ENCODE results near the gene PPP6R2.

Gene PPP6R2

GRCh38 chr22:50481440-50482106 is 138.4 kb downstream of the PPP6R2 start, which contains the start of gene ADM2:
Gene ADM2 (plus strand): TSS chr22:50481543. CDS start chr22:50481848, 305 bp downstream.
- no peak for DNase-seq (ENCODE audit: insufficient read length, low spot score)
- peak; percentile 71 for FAIRE-seq

DNA sequence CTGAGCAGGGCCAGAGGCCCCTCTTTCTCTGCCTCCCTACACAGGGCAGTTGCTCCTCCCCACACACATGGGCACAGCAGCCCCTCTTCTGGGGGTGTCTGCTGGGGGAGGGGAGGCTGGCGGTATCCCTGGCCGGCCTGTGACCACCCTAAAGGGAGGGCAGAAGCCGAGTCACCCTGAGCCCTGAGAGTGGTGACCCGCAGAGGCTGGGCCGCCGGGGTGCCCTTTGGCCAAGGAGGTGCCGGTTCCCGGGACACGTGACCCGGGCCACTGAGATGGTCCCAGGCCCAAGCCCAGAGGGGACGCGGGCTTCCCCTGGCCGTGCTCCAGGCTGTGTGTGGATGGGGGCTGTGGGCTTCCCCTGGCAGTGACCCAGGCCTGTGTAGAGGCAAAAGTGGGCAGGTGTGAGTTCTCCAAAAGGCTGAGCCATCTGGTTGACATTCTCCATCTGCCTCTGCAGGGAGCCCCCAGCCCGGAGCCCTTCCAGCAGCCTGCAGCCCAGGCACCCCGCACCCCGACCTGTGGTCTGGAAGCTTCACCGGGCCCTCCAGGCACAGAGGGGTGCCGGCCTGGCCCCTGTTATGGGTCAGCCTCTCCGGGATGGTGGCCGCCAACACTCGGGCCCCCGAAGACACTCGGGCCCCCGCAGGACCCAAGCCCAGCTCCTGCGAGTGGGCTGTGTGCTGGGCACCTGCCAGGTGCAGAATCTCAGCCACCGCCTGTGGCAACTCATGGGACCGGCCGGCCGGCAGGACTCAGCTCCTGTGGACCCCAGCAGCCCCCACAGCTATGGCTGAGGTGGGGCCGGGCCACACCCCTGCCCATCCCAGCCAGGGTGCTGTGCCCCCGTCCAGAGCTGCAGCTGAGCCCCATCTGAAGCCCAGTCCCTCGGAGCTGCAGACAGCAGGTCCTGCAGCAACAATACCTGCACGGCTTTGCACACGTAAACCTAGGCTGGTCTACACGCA is 139.3 kb downstream of the PPP6R2 start:
- DNase-seq (ENCODE audit: insufficient read length, low spot score) (no peak), FAIRE-seq (no peak)

- no peak for DNase-seq (ENCODE audit: insufficient read length, low spot score)
- no peak for FAIRE-seq
These were observed 140.0 kb downstream of the PPP6R2 start for GRCh38 chr22:50483106-50483505.

- FAIRE-seq (no peak), DNase-seq (ENCODE audit: insufficient read length, low spot score) (no peak)
These were observed 140.4 kb downstream of the PPP6R2 start for GRCh38 chr22:50483556-50483955.

DNA sequence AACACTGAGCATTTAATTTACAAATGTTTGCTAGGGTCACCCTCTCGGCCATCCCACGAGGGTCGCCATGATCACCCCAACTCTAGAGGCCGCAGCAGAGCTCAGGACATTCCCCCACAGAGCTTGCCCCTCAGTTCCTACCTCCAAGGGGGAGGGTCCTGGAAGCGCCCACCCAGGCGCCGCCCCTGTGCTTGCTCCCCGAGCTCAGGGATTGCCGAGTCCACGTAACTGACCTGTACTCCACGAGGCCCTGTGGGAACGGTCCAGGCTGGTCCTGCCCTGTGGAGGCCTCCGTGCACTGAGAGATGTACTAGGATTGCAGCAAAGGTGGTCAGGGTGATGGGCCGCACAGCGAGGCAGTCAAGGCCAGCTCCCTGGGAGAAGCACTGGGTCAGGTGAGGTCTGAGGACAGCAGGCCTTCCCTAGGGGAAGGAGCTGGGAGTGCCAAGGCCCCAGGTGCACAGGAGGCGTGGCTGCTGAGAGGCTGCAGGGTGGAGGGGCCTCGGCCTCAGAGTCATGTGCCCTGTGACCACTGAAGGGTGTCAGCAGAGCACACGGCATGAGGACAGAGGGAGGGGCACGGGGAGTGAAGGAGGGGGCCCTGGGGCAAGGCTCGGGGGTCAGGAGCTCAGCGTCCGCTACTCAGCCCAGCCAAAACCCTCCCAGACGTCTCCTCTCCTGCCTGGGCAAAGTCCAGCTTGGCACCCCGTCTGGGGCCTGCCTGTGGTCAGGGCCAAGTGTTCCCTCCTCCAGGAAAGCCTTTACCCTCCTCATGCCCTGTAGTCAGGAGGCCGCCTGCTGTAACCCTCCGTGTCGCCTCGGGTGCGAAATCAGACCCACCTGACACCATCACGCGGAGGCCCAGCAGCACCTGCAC is 141.1 kb downstream of the PPP6R2 start:
- FAIRE-seq = no peak

GRCh38 chr22:50485221-50486131 is 142.3 kb downstream of the PPP6R2 start:
- FAIRE-seq (no peak), DNase-seq (ENCODE audit: insufficient read length, low spot score) (no peak)

More for the DNA sequence above, 141.1 kb downstream of the PPP6R2 start:
- DNase-seq (ENCODE audit: insufficient read length, low spot score) = no peak

DNA sequence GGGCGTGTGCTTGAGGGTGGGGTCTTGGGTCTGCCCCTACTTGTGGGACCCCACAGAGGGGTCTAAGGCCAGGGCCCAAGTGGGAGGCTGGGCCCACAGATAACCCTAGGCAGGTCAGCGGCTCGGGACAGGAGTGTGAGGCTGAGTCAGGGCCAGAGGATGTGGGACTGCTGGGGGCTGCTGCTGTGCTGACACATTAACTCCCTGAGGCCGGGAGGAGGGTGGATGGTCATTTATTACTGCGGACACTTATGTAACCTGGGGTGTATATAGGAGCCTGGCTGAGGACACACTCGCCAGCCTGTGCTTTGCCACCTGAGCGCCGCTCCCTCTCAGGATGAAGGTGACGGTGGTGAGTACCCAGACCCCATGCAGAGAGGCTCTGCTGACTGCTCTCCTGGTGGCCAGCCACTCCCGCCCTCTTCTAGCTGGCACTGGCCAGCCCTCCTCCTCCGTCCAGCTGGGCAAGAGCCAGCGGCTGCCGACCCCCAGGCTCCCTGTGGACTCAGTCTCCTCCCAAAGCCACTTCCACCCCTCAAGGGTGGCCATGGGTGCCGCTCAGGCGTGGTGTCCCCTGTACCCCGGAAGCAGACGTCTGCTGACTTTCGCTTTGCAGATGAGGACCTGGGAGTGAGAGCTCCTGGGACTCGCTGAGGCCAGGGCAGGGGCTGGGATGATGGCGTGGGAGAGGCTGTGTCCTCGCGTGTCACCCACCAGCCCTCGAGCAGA is 143.6 kb downstream of the PPP6R2 start, which contains the start of gene MIOX:
TSS of gene MIOX (plus strand) at position 299 of the 729 bp plus-strand sequence. CDS start at position 338, 39 bp downstream.
- no peak for DNase-seq (ENCODE audit: insufficient read length, low spot score)
- FAIRE-seq = no peak

GRCh38 chr22:50487290-50488005 is 144.3 kb downstream of the PPP6R2 start:
- FAIRE-seq (no peak), DNase-seq (ENCODE audit: insufficient read length, low spot score) (no peak)

GRCh38 chr22:50488006-50488677 is 145.0 kb downstream of the PPP6R2 start:
- no peak for FAIRE-seq
- no peak for DNase-seq (ENCODE audit: insufficient read length, low spot score)

- FAIRE-seq (no peak), DNase-seq (ENCODE audit: insufficient read length, low spot score) (no peak)
These were observed 145.8 kb downstream of the PPP6R2 start for GRCh38 chr22:50488886-50489285.

GRCh38 chr22:50489363-50490243 is 146.5 kb downstream of the PPP6R2 start:
- DNase-seq (ENCODE audit: insufficient read length, low spot score) = no peak
- no peak for FAIRE-seq

DNA sequence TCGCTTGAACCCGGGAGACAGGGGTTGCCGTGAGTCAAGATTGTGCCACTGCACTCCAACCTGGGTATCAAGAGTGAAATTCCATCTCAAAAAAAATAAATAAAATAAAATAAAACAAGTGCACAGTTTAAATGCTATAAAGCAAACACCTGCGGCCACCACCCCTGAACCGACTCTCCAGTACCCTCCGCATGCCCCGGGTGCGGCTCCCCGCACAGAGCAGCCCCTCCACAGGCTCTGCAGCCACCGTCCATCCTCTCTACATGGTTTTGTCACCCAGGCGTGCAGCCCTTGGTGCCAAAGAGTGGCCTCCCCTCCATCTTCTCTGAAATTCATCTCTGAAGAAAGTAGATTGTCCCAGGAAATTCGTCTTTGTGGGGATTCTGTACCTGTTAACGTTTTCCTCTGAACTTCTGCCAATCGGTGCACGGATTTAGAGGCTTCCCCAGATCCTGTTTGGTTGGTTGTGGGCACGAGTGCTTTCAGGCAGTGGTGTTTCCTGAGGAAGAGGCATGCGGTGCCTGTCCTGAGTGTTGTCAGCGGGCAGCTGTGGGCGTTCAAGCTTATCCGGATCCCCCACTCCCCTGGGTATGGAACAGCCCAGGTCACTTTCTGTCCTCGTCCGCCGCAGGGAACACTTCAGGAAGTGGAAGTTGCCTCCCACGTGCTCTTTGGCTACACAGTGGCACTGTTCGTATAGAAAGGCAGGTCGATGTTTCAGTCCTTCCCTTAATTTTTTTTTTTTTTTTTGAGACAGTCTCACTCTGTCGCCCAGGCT is 147.6 kb downstream of the PPP6R2 start:
- DNase-seq (ENCODE audit: insufficient read length, low spot score) = no peak

More for the DNA sequence above, 147.6 kb downstream of the PPP6R2 start:
- FAIRE-seq = peak; percentile 4
